ENCODE results near the gene GAS7.

GAS7 gene

DNA sequence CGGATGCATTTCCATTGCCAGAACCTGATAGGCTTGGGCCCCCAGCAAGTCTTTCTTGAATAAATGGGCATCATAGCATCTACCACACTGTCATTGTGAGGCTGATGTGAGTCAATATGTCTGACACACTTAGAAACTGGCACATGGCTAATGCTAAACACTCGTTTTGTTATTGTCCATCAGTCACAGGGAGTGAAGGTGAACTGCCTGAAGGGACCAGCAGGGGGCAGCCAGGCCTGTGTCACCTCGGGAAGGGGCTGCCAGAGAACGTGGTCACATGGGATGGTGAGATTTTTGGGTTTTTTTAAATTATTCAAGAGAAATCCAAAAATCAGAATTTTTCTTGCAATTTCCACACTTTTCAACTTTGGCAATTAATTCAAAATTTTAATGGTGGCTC, 292.5 kb downstream of the GAS7 start:
- DNase-seq: peak; percentile 57

GRCh38 chr17:9905078-9905415, 293.4 kb downstream of the GAS7 start, which contains the start of gene RCVRN:
RCVRN (minus strand) TSS chr17:9905271; CDS start chr17:9905180, 91 bp downstream.
- no peak for DNase-seq

DNA sequence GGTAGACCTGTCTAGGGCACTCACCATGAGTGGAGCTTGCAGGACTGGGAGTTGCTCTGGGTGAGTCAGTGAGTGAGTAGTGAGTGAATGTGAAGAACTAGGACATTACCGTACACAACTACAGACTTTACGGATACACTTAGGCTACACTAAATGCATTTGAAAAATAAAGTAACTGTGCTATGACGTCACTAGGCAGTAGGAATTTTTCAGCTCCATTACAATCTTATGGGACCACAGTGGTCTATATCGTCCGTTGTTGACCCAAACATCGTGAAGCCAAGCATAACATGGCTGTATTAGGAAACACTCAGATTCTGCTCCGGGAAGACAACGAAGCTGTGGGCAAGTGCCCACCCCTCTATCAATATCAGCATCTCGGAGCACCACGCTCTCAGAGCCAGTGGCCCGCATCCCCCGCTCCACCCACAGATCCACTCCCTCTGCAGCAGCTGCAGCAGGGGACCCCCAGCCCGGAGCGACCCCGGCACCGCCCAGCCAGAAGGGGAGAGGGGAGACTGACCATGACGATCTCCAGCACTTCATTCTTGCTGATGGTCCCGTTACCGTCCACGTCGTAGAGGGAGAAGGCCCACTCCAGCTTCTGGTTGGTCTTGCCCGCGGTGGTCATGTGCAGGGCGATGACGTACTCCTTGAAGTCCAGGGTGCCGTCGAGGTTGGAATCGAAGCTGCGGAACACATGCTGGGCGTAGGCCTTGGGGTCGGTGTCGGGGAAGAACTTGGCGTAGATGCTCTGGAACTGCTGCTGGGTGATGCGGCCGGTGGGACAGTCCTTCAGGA, 293.9 kb downstream of the GAS7 start:
- no peak for DNase-seq

DNA sequence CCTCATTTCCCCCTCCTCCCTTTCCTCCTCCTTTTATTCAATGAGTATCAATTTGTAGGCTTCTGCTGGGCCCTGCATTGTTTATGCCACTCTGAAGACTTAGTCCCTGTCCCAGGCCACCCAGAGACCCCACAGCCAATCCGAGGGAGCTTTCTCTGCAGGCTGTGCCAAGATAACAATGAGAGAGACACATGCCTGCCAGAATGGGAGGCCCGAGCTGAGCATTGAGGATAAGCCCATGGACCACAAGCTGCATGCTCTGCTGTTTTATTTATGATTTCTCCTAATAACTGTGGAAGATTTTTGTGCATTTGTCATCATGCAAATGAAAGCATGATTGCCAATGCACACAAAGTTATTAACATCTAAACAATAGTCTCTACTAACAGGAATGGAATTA, 296.3 kb downstream of the GAS7 start:
- no peak for DNase-seq

DNA sequence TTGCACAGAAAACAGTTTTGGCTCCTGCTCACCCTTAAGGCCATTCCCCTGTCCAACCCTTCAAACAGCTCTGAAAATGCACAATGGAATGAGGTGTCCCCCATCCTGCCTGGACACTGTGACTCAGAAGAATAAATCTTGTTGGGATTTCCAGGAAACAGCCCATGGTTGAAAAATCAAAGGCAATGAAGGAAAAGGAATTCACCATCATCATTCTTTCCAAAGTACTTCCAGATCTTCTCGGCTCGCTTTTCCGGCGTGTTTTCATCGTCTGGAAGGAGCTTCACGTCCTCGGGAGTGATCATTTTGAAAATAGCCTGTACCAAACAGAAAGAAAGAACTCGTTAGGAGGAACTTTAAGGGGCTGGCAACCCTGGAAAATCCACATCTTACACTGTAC, 297.6 kb downstream of the GAS7 start:
- no peak for DNase-seq

DNA sequence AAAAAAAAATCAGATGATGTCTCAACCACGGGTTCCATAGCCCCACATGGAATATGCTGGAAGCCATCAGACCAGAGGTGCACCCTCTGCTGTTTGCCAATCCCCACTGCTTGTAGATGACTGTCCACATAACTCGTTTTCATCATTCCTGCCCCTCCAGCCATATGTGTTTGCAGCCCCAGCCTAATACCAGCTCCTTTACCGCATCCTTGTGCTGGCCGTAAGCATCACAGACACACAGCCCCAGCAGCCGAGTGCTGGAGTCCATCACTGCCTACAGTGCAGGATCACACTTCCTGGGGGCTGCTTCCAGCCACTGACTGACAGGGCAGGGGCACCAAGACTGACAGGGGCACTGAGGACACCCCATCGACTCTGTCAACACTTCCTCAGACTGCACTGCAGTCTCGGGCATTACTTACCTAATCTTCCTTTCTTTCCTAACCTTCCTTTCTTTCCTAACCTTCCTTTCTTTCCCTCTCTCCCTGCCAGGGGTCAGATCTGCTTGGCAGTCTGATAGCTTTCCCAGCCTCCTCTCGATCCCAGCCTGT, 298.3 kb downstream of the GAS7 start:
- DNase-seq: no peak

DNA sequence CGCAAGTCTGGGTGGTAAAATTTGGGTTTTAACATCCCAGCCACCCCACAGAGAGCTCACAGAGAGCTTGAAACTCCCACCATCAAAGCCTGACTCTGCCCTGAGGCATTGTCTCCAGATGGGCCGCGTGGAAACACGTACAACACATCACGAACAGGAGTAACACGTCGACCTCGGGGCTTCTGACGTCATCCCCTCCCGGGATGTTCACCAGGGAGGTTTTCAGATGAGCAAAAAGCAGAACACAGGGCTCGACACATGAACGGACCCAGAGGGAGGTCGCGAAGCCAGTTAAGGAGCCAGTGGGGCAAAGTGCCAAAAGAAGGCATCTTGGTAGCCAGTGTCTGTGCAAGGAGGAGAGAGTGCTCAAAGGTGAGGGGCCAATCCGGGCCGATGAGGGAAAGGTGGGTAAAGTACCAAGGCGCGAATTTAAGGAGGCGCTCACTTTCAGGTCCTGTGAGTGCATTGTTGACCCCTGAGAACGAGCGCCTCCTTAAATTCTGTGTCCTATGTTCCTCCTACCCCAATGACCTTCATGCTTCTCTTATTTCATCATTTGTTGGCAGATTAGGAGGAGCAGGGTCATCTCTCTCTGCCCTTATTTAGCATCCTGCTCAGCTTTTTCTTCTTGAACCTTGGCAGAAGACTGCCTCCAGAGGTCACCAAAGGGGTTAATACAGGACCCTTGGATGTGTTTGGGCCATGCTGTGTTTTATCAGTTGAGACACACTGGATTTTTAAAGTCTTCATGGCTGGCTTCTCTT, 298.9 kb downstream of the GAS7 start:
- no peak for DNase-seq

DNA sequence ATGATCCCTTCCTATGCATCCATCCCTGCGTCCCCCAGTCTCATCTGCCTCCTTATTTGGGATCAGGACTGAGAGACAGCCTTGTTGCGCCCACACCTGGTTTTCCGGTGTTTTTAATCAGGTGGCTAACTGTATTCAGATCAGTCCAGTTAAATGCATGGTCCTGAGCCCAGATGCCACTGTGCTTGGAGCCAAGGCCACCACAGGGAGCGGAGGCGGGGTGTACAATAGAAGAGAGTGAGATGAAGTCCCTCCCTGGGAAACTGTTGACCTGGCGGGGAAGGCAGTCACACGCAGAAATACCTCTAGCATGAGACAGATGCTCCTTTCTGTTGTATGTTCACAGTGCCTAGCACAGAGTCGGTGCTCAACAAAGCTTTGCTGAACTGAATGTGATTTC, 299.6 kb downstream of the GAS7 start:
- no peak for DNase-seq

DNA sequence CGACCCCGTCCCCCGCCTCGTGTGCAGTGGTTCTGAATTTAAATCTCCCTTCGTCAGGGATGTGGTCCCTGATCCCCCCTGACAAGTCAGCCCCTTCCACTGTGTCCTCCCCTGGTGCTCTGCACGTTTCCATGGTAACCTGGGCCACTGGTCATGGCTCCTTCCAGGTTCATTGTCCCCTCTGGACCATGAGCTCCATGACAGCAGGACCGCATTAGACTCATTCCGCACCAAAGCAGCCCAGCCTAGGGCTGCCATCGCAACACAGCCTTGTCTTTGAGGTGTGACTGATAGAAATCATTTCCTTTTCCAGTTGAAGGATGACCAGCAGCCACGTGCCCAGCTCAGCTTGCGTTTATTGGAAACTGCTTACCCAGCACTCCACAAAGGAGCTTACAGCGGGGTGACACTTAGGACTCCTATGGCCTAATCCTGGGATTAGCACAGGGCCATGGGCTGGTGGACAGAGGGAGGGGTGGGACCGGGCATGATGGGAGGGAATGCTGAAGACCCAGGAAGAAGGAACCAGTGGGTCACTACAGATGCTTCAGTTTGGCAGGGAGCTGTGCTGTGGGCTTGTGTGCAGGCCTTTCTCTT, 300.9 kb downstream of the GAS7 start:
- no peak for DNase-seq

DNA sequence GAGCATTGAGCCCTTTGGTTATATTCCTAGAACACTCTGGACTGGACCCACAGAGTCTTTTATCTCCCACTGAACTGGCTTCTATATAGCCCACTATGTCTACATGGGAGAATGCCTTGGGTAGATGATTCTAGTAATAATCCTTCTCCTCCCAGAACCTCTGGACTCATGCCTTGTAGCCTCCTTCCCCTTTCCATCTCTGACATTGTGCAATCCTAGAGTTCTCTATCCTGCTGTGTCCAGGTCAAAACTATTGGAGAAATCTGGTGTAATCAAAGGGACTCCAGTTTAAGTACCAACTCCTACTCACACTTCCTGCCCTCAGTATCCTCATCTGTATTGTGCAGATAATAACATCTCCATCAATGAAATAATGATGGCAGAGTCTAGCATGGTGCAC, 302.5 kb downstream of the GAS7 start:
- DNase-seq: no peak

DNA sequence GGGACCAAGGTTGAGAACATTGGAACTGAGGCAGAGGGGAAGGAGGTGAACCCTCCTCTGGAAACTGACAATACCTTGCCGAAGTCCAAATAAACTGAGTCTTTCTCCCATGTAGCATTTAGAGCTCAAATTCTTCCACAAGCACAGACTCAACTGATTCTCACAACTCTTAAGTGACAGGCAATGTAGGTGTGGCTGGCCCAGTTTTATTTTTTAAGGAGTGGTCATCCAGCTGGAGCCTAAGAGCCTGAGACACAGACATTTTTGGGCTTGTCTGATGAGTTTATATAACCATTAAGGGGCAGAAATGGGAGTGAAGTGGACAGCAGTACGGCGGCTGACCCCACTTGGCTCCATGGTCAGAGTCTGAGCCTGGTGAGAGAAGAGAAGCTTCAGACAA, 304.2 kb downstream of the GAS7 start:
- DNase-seq: no peak

GRCh38 chr17:9893411-9894012, 304.9 kb downstream of the GAS7 start:
- DNase-seq: no peak

GRCh38 chr17:9890124-9890523, 308.3 kb downstream of the GAS7 start:
- DNase-seq: peak; percentile 73

GRCh38 chr17:9887508-9887907, 310.9 kb downstream of the GAS7 start:
- DNase-seq: no peak

DNA sequence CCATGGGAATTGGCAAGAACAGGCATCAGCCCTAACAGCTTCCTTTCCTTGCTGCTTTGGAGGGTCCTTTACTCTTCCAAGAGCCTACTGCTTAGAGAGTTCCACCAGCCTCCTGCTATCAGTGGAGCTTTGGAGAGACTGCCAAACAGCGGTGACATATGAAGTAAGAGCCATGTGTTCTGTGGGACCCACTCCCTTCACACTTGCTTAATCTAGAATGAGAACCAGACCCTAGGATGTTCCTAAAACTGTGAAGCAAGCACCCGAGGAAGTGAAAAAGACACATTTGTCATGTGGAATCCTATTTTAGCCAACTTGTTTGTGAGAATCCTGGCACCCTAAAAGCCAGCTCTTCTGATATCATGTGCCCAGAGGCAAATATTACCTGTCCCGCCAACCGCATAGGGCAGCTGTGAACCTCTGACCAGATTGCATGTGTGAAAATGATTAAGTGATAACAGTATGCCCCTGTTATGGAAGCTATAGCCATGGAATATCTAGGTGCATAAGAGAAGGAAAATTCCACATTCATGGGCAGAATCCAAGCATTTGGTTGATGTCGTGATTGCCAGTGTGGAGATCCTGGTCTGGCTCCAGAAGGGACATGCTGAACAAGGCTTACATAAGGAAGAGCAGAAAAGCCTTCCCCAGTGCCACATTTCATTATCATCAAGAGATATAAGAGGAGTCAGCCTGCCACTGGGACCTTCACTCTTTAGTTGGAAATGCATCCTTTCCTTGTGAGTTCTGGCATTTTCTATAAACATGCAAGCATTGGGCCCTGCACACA, 312.1 kb downstream of the GAS7 start:
- DNase-seq: no peak

GRCh38 chr17:9883451-9883850, 315.0 kb downstream of the GAS7 start:
- no peak for DNase-seq

DNA sequence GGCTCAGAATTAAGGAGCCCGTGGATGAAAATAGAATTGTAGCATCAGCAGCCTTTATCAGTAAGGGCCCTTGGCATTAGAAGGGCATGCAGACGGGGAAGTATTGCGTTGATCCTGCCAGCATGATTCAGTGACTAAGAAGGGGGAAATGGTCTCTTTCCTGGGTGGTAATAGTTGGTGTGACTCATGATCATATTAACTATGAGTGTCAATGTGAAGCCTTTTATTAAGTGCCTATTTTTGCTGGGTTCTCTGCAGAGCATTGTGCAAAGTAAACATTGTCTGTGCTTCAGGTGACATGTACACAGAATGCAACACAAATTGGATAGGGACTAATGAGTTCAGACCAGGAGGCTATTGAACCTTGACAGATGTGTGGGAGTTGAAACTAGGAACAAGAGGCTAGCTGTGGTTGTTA, 317.8 kb downstream of the GAS7 start:
- no peak for DNase-seq

DNA sequence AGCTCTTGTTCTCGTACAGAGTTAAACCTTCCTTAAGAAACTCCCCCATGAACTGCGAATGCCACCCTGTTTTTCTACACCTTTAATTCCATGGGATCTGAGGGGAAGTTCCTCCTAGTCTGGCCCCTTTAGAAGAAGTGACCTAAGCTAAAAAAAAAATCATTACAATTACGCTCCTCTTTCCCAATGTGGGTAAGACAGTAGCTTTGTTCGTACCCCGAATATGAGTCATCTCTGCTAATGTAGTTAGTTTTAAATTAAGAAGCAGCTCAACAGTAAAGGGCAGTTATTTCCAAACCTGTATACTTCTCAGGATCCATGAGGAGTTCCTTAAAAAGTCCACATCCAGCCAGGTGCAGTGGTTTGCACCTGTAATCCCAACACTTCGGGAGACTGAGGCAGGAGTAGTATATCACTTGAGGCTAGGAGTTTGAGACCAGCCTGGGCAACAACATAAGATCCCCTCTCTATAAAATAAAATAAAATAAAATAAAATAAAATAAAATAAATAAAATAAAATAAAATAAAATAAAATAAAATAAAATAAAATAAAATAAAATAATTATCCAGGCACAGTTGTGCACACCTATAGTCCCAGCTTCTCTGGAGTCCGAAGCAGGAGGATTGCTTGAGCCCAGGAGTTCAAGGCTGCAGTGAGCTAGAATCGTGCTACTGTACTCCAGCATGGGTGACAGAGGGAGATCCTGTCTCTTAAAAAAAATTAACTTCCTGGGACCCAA, 319.4 kb downstream of the GAS7 start:
- DNase-seq: no peak

DNA sequence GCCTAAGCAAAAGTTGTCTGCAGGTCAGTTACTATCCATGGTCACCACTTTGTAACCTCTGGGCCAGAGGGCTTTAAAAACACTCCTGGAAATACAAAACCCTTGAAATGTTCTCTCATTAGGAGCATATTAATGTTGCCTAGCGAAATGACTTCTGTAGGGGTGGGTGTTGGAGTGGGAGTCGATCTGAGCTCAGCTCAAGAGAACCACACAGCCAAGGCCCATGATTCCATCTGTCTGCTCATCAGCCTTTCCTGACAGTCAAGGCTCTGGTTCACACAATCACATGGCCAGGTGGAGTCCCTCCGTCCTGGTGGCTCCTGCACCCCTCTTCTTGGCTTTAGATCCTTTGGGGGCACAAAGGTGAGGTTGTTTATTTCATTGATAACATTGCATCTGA, 320.1 kb downstream of the GAS7 start:
- DNase-seq: no peak

DNA sequence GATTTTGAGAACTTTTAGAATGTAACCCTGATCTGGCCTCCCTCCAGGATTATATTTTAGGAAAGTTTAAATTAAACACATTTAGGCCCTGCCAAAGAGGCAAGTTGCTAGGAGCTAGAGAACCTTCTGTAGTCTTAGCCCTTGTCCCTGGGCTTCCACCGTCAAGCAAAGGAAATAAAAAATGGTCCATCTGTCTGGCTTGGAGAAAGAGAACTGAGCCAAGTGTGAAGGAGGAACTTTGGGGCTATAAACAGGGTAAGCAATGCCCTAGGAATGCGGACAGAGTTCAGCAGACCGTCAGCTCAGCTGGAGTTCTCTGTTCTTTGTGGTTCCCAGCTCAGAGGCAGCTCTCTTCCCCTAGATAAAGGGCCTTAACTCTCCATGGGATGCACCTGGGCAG, 323.0 kb downstream of the GAS7 start:
- DNase-seq: no peak

GRCh38 chr17:9874722-9875121, 323.7 kb downstream of the GAS7 start:
- DNase-seq: no peak

- no peak for DNase-seq
Observed at GRCh38 chr17:9872852-9873251, 325.6 kb downstream of the GAS7 start.

All from hematopoietic multipotent progenitor cell treated with erythropoietin and hydrocortisone succinate and interleukin-3 and kit ligand, for 6 days (in vitro differentiated cells).